Neural cell (in vitro differentiated cells): ENCODE measurements around the gene GRPEL2. TPM values are rescaled to one million over a fixed set of nuclear protein-coding genes. Genes with fewer than 3 reads are reported as not detected.

ENCODE experiments used
- H2AFZ ChIP-seq: fragments of 200-600, 300-800 bp; sonication (generic), shearing (Covaris generic); 2 replicates; pipeline ENCODE4 v1.6.0; 2014; ENCODE audit warnings: low read depth, mild to moderate bottlenecking, antibody characterized with exemption, low read length, moderate library complexity
- H3F3A ChIP-seq: fragments of 200-600 bp; shearing (Covaris generic); 2 replicates; pipeline ENCODE4 v1.6.1; 2016; ENCODE audit warnings: mild to moderate bottlenecking, moderate library complexity, mixed read lengths, antibody characterized with exemption, low read length; ENCODE audit not compliant: insufficient read depth, poor library complexity, severe bottlenecking
- H3K27ac ChIP-seq: fragments of 200-600, 300-800 bp; sonication (generic), shearing (Covaris generic); 2 replicates; pipeline ENCODE4 v1.5.1; 2014; ENCODE audit warnings: mild to moderate bottlenecking, low read length, moderate library complexity
- H3K27me3 ChIP-seq: fragments of 300-800, 200-600 bp; sonication (generic), shearing (Covaris generic); 2 replicates; pipeline ENCODE4 v1.6.0; 2014; ENCODE audit warnings: mild to moderate bottlenecking, low read depth, low read length, moderate library complexity; ENCODE audit not compliant: insufficient read depth
- H3K36me3 ChIP-seq: fragments of 300-800, 200-600 bp; sonication (generic), shearing (Covaris generic); 2 replicates; pipeline ENCODE4 v1.5.1; 2014; ENCODE audit warnings: mild to moderate bottlenecking, antibody characterized with exemption, low read length, moderate library complexity; ENCODE audit not compliant: insufficient read depth
- H3K4me2 ChIP-seq: fragments of 300-800, 200-600 bp; sonication (generic), shearing (Covaris generic); 2 replicates; pipeline ENCODE4 v1.6.0; 2014; ENCODE audit warnings: mild to moderate bottlenecking, low read length
- H3K4me3 ChIP-seq: fragments of 300-800, 200-600 bp; sonication (generic), shearing (Covaris generic); 2 replicates; pipeline ENCODE4 v1.5.1; 2014; ENCODE audit warnings: mild to moderate bottlenecking, low read length, moderate library complexity
- H3K79me2 ChIP-seq: fragments of 200-600 bp; shearing (Covaris generic); replicated peaks from 2 replicates; pipeline ENCODE4 v1.6.0; 2014; ENCODE audit warnings: mild to moderate bottlenecking, low read length, moderate library complexity; ENCODE audit not compliant: insufficient read depth
- H3K9ac ChIP-seq: fragments of 300-800, 200-600 bp; sonication (generic), shearing (Covaris generic); 2 replicates; pipeline ENCODE4 v1.6.1; 2016; ENCODE audit warnings: mild to moderate bottlenecking, low read length, mixed read lengths
- H3K9me2 ChIP-seq: fragments of 200-600 bp; shearing (Covaris generic); 2 replicates; pipeline ENCODE4 v1.6.1; 2016; ENCODE audit warnings: mild to moderate bottlenecking, low read length, mixed read lengths; ENCODE audit not compliant: insufficient read depth
- H3K9me3 ChIP-seq: fragments of 200-600, 300-800 bp; sonication (generic), shearing (Covaris generic); 2 replicates; pipeline ENCODE4 v1.6.1; 2016; ENCODE audit warnings: mild to moderate bottlenecking, mixed run types, low read length, moderate library complexity, mixed read lengths
- H4K20me1 ChIP-seq: fragments of 200-600 bp; shearing (Covaris generic); 2 replicates; pipeline ENCODE4 v1.6.1; 2016; ENCODE audit warnings: mild to moderate bottlenecking, mixed run types; ENCODE audit not compliant: insufficient read depth
- EP300 ChIP-seq: fragments of 450-650 bp; conservative IDR thresholded peaks from 2 replicates; pipeline ENCODE4 v1.6.1; 2014; ENCODE audit warnings: antibody characterized with exemption, mild to moderate bottlenecking, moderate library complexity; ENCODE audit not compliant: poor library complexity, severe bottlenecking
- EZH2 ChIP-seq: fragments of 200-600, 300-800 bp; shearing (Covaris generic), sonication (generic); IDR thresholded peaks from 2 replicates; pipeline ENCODE4 v1.6.1; 2014; ENCODE audit warnings: antibody characterized with exemption, low read length, borderline replicate concordance, mild to moderate bottlenecking; ENCODE audit not compliant: insufficient read depth, poor library complexity, severe bottlenecking
- MXI1 ChIP-seq: fragments of 450-650 bp; conservative IDR thresholded peaks from 2 replicates; pipeline ENCODE4 v1.6.1; 2014; ENCODE audit warnings: antibody characterized with exemption, mild to moderate bottlenecking; ENCODE audit not compliant: poor library complexity, severe bottlenecking
- POLR2AphosphoS5 ChIP-seq: IDR thresholded peaks from 2 replicates; pipeline ENCODE4 v1.6.1; 2012
- RAD21 ChIP-seq: fragments of 450-650 bp; conservative IDR thresholded peaks from 2 replicates; pipeline ENCODE4 v1.6.1; 2014; ENCODE audit warnings: antibody characterized with exemption, mild to moderate bottlenecking, moderate library complexity
- SMC3 ChIP-seq: fragments of 450-650 bp; conservative IDR thresholded peaks from 2 replicates; pipeline ENCODE4 v1.6.1; 2014; ENCODE audit warnings: antibody characterized with exemption, mild to moderate bottlenecking, moderate library complexity; ENCODE audit not compliant: poor library complexity
- TAF1 ChIP-seq: IDR thresholded peaks from 2 replicates; pipeline ENCODE4 v1.6.1; 2012; ENCODE audit warnings: low read depth
- polyA plus RNA-seq: library from polyadenylated mRNA; depleted of rRNA; stranded (reverse); fragments of >200 nt; gene quantifications from 2 replicates; pipeline ENCODE4 v1.2.3, GENCODE V29; 2014
- TF ChIP-seq, protein P1 (sequence below): fragments of 450-650 bp; IDR thresholded peaks from 2 replicates; pipeline ENCODE4 v1.5.1; 2014; ENCODE audit warnings: antibody characterized with exemption, mild to moderate bottlenecking, moderate library complexity; ENCODE audit not compliant: poor library complexity, severe bottlenecking
- TF ChIP-seq, protein P2 (sequence below): IDR thresholded peaks from 2 replicates; pipeline ENCODE4 v1.6.1; 2012; ENCODE audit warnings: borderline replicate concordance

GRPEL2 gene
- polyA plus RNA-seq, 1 donor from 2014 or later, result 19.3 TPM

DNA sequence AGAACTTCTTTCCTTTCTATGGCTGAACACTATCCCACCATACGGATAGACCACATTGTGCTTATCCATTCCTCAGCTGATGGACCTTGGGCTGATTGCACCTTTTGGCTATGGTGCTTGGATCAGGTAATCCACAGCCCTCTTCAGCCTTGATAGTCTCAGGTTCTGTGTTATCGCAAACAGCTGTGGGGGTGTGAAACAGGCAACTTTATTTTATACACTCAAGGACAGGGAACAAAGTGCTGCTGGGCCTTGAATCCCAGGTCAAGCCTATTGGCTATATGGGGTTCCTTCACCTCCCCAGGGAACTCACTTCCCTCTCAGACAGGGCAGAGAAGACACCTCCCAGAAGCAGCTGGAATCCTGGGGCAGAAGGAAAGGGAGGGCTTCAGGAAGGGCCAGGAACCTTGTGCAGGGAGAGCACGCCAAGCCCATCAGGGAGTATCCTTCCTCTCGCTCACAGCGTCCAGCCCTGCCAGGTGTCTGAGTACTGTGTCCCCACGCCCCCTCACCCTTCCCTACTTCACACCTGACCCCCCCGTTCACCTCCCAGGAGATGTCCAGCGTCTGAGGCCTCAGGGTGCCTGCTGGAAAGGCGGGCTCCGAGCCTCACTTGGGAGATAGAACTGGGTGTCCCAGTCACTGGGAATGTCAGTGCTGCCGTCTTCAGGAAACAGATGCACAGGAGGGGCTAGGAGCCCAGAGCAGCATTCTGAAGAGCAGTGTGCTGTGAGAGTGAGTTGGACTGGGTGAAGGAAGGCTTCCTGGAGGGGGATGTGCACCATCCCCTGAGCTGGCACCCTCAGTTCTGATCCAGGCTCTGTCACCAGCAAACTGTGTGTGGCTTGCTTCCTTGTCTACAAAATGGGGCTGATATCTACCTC is 40.9 kb upstream of the GRPEL2 start:
- H3K4me2 ChIP-seq, result no peak overlapping the region
- H3F3A ChIP-seq, result no peaks in the 10 kb centered on the region
- H4K20me1 ChIP-seq, result no peaks in the 10 kb centered on the region

DNA sequence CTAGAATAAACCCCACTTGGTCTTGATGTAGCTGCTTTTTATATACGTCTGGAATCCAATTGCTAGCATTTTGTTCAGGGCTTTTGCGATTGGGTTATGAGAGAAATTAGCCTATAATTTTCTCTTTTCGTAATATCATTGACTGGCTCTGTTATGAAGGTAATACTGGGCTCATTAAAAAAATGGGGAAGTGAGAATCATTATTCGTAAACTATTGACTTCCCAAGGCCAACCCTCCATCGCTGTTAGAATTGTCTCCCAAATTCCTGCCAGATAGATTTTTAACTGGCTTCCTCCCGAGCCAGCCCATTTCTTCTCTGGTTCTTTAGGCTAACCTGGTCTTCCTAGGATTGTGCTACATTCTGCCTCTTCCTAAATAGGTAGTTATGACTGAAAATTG is 35.9 kb upstream of the GRPEL2 start:
- H3K9me3 ChIP-seq, result no peaks in the 10 kb centered on the region
- no peak for TF ChIP-seq POLR2AphosphoS5
- no peak for TF ChIP-seq EP300
- no peak for TF ChIP-seq SMC3
- TF ChIP-seq TAF1, result no peak
- TF ChIP-seq, protein P1, sequence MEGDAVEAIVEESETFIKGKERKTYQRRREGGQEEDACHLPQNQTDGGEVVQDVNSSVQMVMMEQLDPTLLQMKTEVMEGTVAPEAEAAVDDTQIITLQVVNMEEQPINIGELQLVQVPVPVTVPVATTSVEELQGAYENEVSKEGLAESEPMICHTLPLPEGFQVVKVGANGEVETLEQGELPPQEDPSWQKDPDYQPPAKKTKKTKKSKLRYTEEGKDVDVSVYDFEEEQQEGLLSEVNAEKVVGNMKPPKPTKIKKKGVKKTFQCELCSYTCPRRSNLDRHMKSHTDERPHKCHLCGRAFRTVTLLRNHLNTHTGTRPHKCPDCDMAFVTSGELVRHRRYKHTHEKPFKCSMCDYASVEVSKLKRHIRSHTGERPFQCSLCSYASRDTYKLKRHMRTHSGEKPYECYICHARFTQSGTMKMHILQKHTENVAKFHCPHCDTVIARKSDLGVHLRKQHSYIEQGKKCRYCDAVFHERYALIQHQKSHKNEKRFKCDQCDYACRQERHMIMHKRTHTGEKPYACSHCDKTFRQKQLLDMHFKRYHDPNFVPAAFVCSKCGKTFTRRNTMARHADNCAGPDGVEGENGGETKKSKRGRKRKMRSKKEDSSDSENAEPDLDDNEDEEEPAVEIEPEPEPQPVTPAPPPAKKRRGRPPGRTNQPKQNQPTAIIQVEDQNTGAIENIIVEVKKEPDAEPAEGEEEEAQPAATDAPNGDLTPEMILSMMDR, result no peak
- TF ChIP-seq, protein P2, sequence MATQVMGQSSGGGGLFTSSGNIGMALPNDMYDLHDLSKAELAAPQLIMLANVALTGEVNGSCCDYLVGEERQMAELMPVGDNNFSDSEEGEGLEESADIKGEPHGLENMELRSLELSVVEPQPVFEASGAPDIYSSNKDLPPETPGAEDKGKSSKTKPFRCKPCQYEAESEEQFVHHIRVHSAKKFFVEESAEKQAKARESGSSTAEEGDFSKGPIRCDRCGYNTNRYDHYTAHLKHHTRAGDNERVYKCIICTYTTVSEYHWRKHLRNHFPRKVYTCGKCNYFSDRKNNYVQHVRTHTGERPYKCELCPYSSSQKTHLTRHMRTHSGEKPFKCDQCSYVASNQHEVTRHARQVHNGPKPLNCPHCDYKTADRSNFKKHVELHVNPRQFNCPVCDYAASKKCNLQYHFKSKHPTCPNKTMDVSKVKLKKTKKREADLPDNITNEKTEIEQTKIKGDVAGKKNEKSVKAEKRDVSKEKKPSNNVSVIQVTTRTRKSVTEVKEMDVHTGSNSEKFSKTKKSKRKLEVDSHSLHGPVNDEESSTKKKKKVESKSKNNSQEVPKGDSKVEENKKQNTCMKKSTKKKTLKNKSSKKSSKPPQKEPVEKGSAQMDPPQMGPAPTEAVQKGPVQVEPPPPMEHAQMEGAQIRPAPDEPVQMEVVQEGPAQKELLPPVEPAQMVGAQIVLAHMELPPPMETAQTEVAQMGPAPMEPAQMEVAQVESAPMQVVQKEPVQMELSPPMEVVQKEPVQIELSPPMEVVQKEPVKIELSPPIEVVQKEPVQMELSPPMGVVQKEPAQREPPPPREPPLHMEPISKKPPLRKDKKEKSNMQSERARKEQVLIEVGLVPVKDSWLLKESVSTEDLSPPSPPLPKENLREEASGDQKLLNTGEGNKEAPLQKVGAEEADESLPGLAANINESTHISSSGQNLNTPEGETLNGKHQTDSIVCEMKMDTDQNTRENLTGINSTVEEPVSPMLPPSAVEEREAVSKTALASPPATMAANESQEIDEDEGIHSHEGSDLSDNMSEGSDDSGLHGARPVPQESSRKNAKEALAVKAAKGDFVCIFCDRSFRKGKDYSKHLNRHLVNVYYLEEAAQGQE, result no peak
- TF ChIP-seq RAD21, result no peak
- no peak for TF ChIP-seq EZH2
- TF ChIP-seq MXI1, result no peak
- H3K27ac ChIP-seq, result no peak overlapping the region
- H3K4me3 ChIP-seq, result no peak overlapping the region
- no peaks in the 10 kb centered on the region for H3K9me2 ChIP-seq
- H3K4me2 ChIP-seq, result no peak overlapping the region
- no peaks in the 10 kb centered on the region for H3K27me3 ChIP-seq
- no peak overlapping the region for H3K9ac ChIP-seq
- H3K79me2 ChIP-seq, result no peaks in the 10 kb centered on the region
- no peak overlapping the region for H2AFZ ChIP-seq
- no peaks in the 10 kb centered on the region for H4K20me1 ChIP-seq
- no peaks in the 10 kb centered on the region for H3F3A ChIP-seq
- no peaks in the 10 kb centered on the region for H3K36me3 ChIP-seq

More for the DNA sequence above, 40.9 kb upstream of the GRPEL2 start:
- Histone ChIP-seq H3K79me2 (no peaks in the 10 kb centered on the region), H3K27ac (no peak overlapping the region), H3K4me3 (no peak overlapping the region), H3K9me2 (no peaks in the 10 kb centered on the region), H3K27me3 (no peaks in the 10 kb centered on the region), H3K9me3 (no peaks in the 10 kb centered on the region), H3K9ac (no peak overlapping the region), H3K36me3 (no peaks in the 10 kb centered on the region), H2AFZ (no peak overlapping the region)
- TF ChIP-seq RAD21, result no peak
- no peak for TF ChIP-seq TAF1
- no peak for TF ChIP-seq EZH2
- TF ChIP-seq, protein P2, result no peak
- no peak for TF ChIP-seq POLR2AphosphoS5
- no peak for TF ChIP-seq SMC3
- no peak for TF ChIP-seq MXI1
- no peak for TF ChIP-seq EP300
